ENCODE data around the gene ATG16L2. TPM values are rescaled to one million over a fixed set of nuclear protein-coding genes. Genes with fewer than 3 reads are reported as not detected.
"Not testable (repeated sequence)": the region's sequence is repeated elsewhere in the genome, so short reads cannot be mapped to it uniquely, and the experiment has no call there.

Gene ATG16L2
- total and polyA plus RNA-seq, 2 donors: 10.6 to 56.5 TPM

DNA sequence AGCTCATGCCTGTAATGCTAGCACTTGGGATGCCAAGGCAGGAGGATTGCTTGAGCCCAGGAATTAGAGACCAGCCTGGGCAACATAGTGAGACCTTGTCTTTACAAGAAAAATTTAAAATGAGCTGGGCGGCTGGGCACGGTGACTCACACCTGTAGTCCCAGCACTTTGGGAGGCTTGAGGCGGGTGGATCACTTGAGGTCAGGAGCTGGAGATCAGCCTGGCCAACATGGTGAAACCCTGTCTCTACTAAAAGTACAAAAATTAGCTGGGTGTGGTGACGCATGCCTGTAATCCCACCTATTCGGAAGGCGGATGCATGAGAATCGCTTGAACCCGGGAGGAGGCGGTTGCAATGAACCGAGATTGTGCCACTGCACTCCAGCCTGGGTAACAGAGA is 2.5 kb upstream of the ATG16L2 start:
- H3K27ac ChIP-seq (ENCODE audit: low read depth in 1 of 2, low read length in 1 of 2); H3K4me3 ChIP-seq (ENCODE audit: low read length in 2 of 2): not testable (repeated sequence)
- H3K4me1 ChIP-seq (ENCODE audit: control insufficient read depth in 2 of 2, insufficient read depth in 2 of 2, low read length in 2 of 2): peaks cover 9 to 37% of the 10 kb centered on the region in 2 donors

DNA sequence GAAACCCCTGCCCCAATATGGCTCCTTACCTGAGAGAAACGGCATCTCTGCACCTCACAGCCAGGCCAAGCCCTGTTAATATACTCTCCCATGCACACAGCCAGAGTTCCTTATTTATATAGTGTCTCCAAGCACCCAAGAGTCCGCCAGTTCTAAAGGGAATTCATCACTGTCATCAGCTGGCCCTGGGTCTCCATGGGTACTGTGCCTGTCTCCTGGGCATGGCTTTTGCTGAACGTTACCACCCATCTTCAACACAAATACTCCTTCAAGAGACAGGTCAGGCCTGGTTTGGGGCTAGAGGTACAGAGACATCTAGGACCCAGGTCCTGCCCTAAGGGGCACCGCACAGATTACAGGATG is 1.6 kb upstream of the ATG16L2 start:
- H3K27me3 ChIP-seq (ENCODE audit: control insufficient read depth in 2 of 2, insufficient read depth in 1 of 2, low read length in 1 of 2): no peaks in the 10 kb centered on the region
- no peak for DNase-seq (ENCODE audit: low read depth in 6 of 9, low spot score in 9 of 9)
- H3K4me3 ChIP-seq (ENCODE audit: low read length in 2 of 2): peak overlapping the region; percentile 70 to 94
- 36% methylated on average over 4 of the region's 4 CpGs for WGBS
- H3K36me3 ChIP-seq (ENCODE audit: control insufficient read depth in 2 of 2, insufficient read depth in 2 of 2, low read length in 1 of 2): peaks cover 6 to 12% of the 10 kb centered on the region in 2 donors
- peaks cover 0 to 5% of the 10 kb centered on the region in 2 donors for H3K9me3 ChIP-seq (ENCODE audit: control insufficient read depth in 2 of 2, insufficient read depth in 1 of 2, low read length in 1 of 2)
- peak overlapping the region in 1 of 2 donors; percentile 24 for H3K27ac ChIP-seq (ENCODE audit: low read depth in 1 of 2, low read length in 1 of 2)
- peaks cover 9 to 38% of the 10 kb centered on the region in 2 donors for H3K4me1 ChIP-seq (ENCODE audit: control insufficient read depth in 2 of 2, insufficient read depth in 2 of 2, low read length in 2 of 2)

More for the DNA sequence above, 2.5 kb upstream of the ATG16L2 start:
- H3K27me3 ChIP-seq (ENCODE audit: control insufficient read depth in 2 of 2, insufficient read depth in 1 of 2, low read length in 1 of 2); H3K36me3 ChIP-seq (ENCODE audit: control insufficient read depth in 2 of 2, insufficient read depth in 2 of 2, low read length in 1 of 2); H3K9me3 ChIP-seq (ENCODE audit: control insufficient read depth in 2 of 2, insufficient read depth in 1 of 2, low read length in 1 of 2); DNase-seq (ENCODE audit: low read depth in 6 of 9, low spot score in 9 of 9): not testable (repeated sequence)
- WGBS: over 99% methylated on average over 10 of the region's 10 CpGs

DNA sequence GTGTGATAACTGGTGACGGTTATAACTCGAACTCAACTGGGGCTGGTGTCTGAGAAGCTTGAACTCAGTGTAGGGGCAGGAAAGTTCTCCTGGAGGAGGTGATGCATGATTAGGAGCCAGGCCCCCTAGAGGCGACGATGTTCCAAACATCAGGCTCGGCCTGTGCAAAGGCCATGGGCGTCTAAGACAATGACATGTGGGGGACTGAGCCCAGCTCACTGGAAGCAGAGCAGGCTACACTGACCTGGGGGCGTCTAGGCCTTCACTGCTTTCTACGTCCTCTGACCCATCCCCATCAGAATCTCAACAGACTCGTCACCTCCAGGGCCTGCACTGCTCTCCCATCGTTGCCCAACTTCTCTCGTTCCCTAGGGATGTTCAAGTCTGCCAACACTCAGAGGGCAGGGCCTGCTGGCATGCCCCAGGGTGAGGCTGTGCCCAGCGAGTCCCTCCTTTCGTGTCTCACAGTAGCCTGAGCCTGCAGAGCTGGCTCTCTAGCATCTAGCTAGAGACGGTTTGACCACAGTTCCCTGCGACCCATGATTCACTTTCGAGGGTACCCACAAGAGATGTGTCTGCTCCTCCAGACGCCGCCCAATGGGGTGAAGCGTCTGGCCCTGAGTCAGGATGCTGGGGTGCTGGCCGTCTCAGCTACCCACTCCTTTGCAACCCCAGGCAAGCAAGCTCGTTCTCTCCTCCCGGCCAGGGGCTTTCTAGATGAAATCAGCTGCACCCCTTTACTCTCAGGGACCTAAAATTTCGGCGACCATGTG is 1.1 kb upstream of the ATG16L2 start:
- peak overlapping the region; percentile 70 to 94 for H3K4me3 ChIP-seq (ENCODE audit: low read length in 2 of 2)
- H3K9me3 ChIP-seq (ENCODE audit: control insufficient read depth in 2 of 2, insufficient read depth in 1 of 2, low read length in 1 of 2): peaks cover 0 to 5% of the 10 kb centered on the region in 2 donors
- peaks cover 9 to 38% of the 10 kb centered on the region in 2 donors for H3K4me1 ChIP-seq (ENCODE audit: control insufficient read depth in 2 of 2, insufficient read depth in 2 of 2, low read length in 2 of 2)
- 7% methylated on average over 24 of the region's 24 CpGs for WGBS
- no peaks in the 10 kb centered on the region for H3K27me3 ChIP-seq (ENCODE audit: control insufficient read depth in 2 of 2, insufficient read depth in 1 of 2, low read length in 1 of 2)
- H3K27ac ChIP-seq (ENCODE audit: low read depth in 1 of 2, low read length in 1 of 2): peak overlapping the region in 1 of 2 donors; percentile 86
- peak in 5 of 9 donors; percentile 32 to 73 (median 48) for DNase-seq (ENCODE audit: low read depth in 6 of 9, low spot score in 9 of 9)
- peaks cover 9 to 17% of the 10 kb centered on the region in 2 donors for H3K36me3 ChIP-seq (ENCODE audit: control insufficient read depth in 2 of 2, insufficient read depth in 2 of 2, low read length in 1 of 2)

DNA sequence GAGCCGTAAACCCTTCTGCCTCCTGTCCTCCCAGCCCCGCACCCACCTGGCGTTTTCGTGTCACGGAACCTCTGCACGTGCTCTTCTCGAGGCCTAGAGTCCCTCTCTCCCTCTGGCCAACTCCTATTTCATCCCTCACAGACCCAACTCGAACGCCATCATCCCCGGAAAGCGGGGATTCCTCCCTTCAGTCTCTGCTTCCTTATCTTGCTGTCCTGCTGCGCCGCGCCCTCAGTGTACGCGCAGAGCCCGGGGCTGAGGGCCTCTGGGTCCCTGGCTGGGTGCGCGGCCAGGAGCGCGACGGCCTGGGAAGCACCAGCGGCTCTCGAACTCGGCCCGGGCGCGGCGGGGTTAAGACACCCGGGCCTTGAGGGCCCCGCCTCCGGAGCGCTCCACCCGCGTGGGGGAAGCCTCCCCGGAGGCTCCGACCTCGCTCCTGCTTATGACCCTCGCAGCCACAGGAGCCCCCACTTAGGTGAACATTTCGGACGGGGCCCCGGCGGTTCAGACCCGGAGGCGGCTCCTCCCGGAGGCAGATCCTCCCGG is 398 bp upstream of the ATG16L2 start:
- Histone ChIP-seq H3K4me1 (ENCODE audit: control insufficient read depth in 2 of 2, insufficient read depth in 2 of 2, low read length in 2 of 2) (peaks cover 9 to 38% of the 10 kb centered on the region in 2 donors), H3K4me3 (ENCODE audit: low read length in 2 of 2) (peak overlapping the region; percentile 70 to 94), H3K27ac (ENCODE audit: low read depth in 1 of 2, low read length in 1 of 2) (peak overlapping the region; percentile 83 to 86), H3K27me3 (ENCODE audit: control insufficient read depth in 2 of 2, insufficient read depth in 1 of 2, low read length in 1 of 2) (no peaks in the 10 kb centered on the region), H3K36me3 (ENCODE audit: control insufficient read depth in 2 of 2, insufficient read depth in 2 of 2, low read length in 1 of 2) (peaks cover 16 to 24% of the 10 kb centered on the region in 2 donors), H3K9me3 (ENCODE audit: control insufficient read depth in 2 of 2, insufficient read depth in 1 of 2, low read length in 1 of 2) (peaks cover 0 to 5% of the 10 kb centered on the region in 2 donors)
- WGBS: under 1% methylated on average over 47 of the region's 47 CpGs
- DNase-seq (ENCODE audit: low read depth in 6 of 9, low spot score in 9 of 9): peak in 3 of 9 donors; percentile 41 to 78 (median 77)

DNA sequence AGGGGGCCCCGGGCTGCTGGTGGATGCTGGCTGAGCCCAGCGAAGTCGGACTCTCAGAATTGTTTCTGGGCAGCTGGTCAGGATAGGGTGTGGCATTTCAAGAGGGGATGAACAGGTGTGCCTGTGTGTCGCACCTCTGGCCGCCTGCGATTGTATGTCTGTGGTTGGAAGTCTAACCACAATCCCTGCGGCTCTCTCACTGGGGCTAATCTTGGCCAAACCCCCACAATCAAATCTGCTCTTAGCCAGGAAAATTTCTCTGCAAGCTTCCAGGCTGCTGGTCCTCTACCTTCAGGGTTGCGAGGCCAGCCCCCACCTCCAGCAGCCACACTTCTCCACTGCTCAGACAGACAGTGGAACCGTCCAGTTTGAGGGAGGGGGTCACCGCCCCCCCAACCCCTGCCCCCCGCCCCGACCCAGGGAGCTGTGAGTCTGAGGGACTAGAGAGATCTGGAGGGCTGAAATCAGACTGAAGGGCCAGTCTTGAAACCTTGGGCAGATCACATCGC is 953 bp downstream of the ATG16L2 start:
- peak overlapping the region; percentile 70 to 94 for H3K4me3 ChIP-seq (ENCODE audit: low read length in 2 of 2)
- no peaks in the 10 kb centered on the region for H3K27me3 ChIP-seq (ENCODE audit: control insufficient read depth in 2 of 2, insufficient read depth in 1 of 2, low read length in 1 of 2)
- 5% methylated on average over 13 of the region's 13 CpGs for WGBS
- H3K27ac ChIP-seq (ENCODE audit: low read depth in 1 of 2, low read length in 1 of 2): peak overlapping the region in 1 of 2 donors; percentile 80
- peak in 1 of 9 donors; percentile 14 for DNase-seq (ENCODE audit: low read depth in 6 of 9, low spot score in 9 of 9)
- peaks cover 11 to 28% of the 10 kb centered on the region in 2 donors for H3K36me3 ChIP-seq (ENCODE audit: control insufficient read depth in 2 of 2, insufficient read depth in 2 of 2, low read length in 1 of 2)
- H3K9me3 ChIP-seq (ENCODE audit: control insufficient read depth in 2 of 2, insufficient read depth in 1 of 2, low read length in 1 of 2): peaks cover 0 to 5% of the 10 kb centered on the region in 2 donors
- H3K4me1 ChIP-seq (ENCODE audit: control insufficient read depth in 2 of 2, insufficient read depth in 2 of 2, low read length in 2 of 2): peaks cover 9 to 38% of the 10 kb centered on the region in 2 donors

DNA sequence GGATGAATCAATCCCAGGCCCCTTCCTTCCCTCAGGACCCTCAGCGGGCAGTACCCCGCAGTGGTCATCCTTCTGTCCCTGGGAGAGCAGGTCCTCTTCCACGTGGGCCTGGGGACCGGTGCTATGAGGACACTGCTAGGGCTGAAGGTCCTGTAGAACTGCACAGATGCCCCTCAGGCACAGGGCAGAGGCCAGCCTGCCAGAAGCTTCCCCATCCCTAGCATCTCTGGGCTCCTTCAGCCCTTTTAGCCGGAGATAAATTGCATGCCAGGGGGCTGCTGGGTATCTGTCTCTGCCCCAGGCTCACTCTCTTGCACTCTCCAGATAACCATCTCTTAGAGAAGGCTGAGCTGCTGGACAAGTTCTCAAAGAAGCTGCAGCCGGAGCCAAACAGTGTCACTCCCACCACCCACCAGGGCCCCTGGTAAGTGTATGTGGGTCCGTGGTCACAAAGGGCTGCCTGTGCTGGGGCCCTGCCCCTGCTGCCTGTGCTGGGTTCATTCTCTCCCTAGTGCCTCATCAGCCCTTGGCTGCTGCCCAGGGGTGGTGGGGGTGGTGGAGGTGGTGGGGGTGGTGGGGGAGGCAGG is 2.3 kb downstream of the ATG16L2 start:
- peaks cover 19 to 29% of the 10 kb centered on the region in 2 donors for H3K36me3 ChIP-seq (ENCODE audit: control insufficient read depth in 2 of 2, insufficient read depth in 2 of 2, low read length in 1 of 2)
- peaks cover 0 to 5% of the 10 kb centered on the region in 2 donors for H3K9me3 ChIP-seq (ENCODE audit: control insufficient read depth in 2 of 2, insufficient read depth in 1 of 2, low read length in 1 of 2)
- H3K27ac ChIP-seq (ENCODE audit: low read depth in 1 of 2, low read length in 1 of 2): no peak overlapping the region
- WGBS: 60% methylated on average over 7 of the region's 7 CpGs
- peaks cover 9 to 46% of the 10 kb centered on the region in 2 donors for H3K4me1 ChIP-seq (ENCODE audit: control insufficient read depth in 2 of 2, insufficient read depth in 2 of 2, low read length in 2 of 2)
- H3K4me3 ChIP-seq (ENCODE audit: low read length in 2 of 2): no peak overlapping the region
- DNase-seq (ENCODE audit: low read depth in 6 of 9, low spot score in 9 of 9): no peak
- H3K27me3 ChIP-seq (ENCODE audit: control insufficient read depth in 2 of 2, insufficient read depth in 1 of 2, low read length in 1 of 2): no peaks in the 10 kb centered on the region

DNA sequence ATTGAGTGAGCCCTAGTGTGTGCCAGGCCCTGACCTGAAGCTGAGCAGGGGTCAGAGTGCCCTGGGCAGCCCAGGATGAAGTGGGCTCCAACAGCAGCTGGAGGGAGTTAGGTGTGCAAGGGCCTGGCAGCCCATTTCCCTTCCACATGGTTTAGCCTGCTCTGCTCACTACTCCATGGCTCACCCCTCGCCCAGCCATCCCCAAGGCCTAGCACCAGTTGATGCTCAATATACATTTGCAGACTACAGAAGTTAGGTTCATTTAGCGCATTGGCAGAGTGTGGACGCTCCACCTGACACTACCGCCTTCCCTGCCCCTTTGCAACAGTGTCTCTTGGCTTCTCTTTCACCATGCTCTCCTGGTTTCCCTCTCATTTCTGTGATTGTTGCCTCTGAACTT is 3.8 kb downstream of the ATG16L2 start:
- Histone ChIP-seq H3K4me1 (ENCODE audit: control insufficient read depth in 2 of 2, insufficient read depth in 2 of 2, low read length in 2 of 2) (peaks cover 9 to 50% of the 10 kb centered on the region in 2 donors), H3K4me3 (ENCODE audit: low read length in 2 of 2) (no peak overlapping the region), H3K36me3 (ENCODE audit: control insufficient read depth in 2 of 2, insufficient read depth in 2 of 2, low read length in 1 of 2) (peaks cover 24 to 29% of the 10 kb centered on the region in 2 donors), H3K9me3 (ENCODE audit: control insufficient read depth in 2 of 2, insufficient read depth in 1 of 2, low read length in 1 of 2) (peaks cover 0 to 5% of the 10 kb centered on the region in 2 donors), H3K27me3 (ENCODE audit: control insufficient read depth in 2 of 2, insufficient read depth in 1 of 2, low read length in 1 of 2) (no peaks in the 10 kb centered on the region), H3K27ac (ENCODE audit: low read depth in 1 of 2, low read length in 1 of 2) (no peak overlapping the region)
- WGBS: 98% methylated on average over 4 of the region's 4 CpGs
- no peak for DNase-seq (ENCODE audit: low read depth in 6 of 9, low spot score in 9 of 9)

DNA sequence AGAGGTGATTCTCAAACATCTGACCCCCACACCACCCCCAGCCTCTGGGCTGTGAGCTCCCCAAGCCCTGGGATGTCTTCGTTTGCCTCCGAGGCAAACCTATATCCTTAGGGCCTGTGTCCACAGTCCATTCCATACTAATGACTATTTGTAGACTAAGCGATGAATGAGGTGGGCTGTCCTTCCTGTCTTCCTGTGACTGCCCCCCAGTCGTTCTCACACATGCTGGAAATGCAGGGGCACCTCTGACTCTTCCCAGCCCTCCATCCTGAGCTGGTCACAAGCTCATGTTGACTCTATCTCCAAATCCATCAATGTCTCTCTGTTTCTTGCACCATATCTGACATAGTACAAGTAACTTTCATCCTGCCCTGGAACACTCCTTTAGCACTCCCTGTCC is 4.8 kb downstream of the ATG16L2 start:
- 96% methylated on average over 4 of the region's 4 CpGs for WGBS

More for the DNA sequence above, 4.8 kb downstream of the ATG16L2 start:
- H3K36me3 ChIP-seq (ENCODE audit: control insufficient read depth in 2 of 2, insufficient read depth in 2 of 2, low read length in 1 of 2): peaks cover 29 to 33% of the 10 kb centered on the region in 2 donors
- DNase-seq (ENCODE audit: low read depth in 6 of 9, low spot score in 9 of 9): no peak
- H3K4me3 ChIP-seq (ENCODE audit: low read length in 2 of 2): no peak overlapping the region
- peaks cover 0 to 3% of the 10 kb centered on the region in 2 donors for H3K9me3 ChIP-seq (ENCODE audit: control insufficient read depth in 2 of 2, insufficient read depth in 1 of 2, low read length in 1 of 2)
- H3K27me3 ChIP-seq (ENCODE audit: control insufficient read depth in 2 of 2, insufficient read depth in 1 of 2, low read length in 1 of 2): no peaks in the 10 kb centered on the region
- peaks cover 9 to 42% of the 10 kb centered on the region in 2 donors for H3K4me1 ChIP-seq (ENCODE audit: control insufficient read depth in 2 of 2, insufficient read depth in 2 of 2, low read length in 2 of 2)
- H3K27ac ChIP-seq (ENCODE audit: low read depth in 1 of 2, low read length in 1 of 2): no peak overlapping the region

Measured in thymus (tissue), 11 donors.